Ovary (tissue), 3 donors: ENCODE data around the gene STX4.

Experiments
- EP300 ChIP-seq: sonication (generic); formaldehyde crosslinking; IDR thresholded peaks from one replicate; pipeline ENCODE4 v1.6.1; 2017; ENCODE audit warnings: antibody characterized with exemption
- POLR2A ChIP-seq: fragments of 450-650 bp; IDR thresholded peaks from one replicate; pipeline ENCODE4 v1.6.1; 2017; ENCODE audit warnings: antibody characterized with exemption, mild to moderate bottlenecking, moderate library complexity
- TF ChIP-seq, protein P1 (sequence below), 3 donors: fragments of 450-650 bp in 2 of 3; fragments of 200-600 bp in 1 of 3; IDR thresholded peaks; one replicate each; pipeline versions ENCODE4 v1.5.1 to v1.8.0; 2016 to 2022; ENCODE audit warnings: antibody characterized with exemption in 3 of 3, mild to moderate bottlenecking in 1 of 3
- donor health status: DM: no; HTN: no; CAD: no.

DNA sequence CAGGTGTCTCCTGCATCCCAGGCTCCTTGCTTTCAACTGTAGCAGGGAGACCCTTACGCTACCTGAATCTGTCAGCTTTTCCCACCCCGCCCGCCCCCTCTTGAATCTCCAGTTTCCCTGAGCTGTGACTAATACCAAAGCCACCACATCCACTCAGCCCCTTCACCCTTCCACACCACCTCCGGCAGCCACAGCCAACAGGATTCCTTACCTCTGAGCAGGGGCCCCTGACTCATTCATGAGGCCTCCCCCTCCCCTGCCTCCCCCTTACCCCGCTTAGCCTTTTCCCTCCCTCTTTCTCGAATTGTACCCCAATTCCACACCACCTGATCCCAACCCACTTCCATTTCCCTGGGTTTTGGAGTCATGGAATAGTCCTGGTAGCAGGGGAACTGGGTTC lies 25.2 kb upstream of the STX4 start:
- TF ChIP-seq, protein P1, sequence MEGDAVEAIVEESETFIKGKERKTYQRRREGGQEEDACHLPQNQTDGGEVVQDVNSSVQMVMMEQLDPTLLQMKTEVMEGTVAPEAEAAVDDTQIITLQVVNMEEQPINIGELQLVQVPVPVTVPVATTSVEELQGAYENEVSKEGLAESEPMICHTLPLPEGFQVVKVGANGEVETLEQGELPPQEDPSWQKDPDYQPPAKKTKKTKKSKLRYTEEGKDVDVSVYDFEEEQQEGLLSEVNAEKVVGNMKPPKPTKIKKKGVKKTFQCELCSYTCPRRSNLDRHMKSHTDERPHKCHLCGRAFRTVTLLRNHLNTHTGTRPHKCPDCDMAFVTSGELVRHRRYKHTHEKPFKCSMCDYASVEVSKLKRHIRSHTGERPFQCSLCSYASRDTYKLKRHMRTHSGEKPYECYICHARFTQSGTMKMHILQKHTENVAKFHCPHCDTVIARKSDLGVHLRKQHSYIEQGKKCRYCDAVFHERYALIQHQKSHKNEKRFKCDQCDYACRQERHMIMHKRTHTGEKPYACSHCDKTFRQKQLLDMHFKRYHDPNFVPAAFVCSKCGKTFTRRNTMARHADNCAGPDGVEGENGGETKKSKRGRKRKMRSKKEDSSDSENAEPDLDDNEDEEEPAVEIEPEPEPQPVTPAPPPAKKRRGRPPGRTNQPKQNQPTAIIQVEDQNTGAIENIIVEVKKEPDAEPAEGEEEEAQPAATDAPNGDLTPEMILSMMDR (IDR thresholded peaks at IDR 0.05), result no peak
- TF ChIP-seq EP300, result no peak
- no peak for TF ChIP-seq POLR2A
